ENCODE data around the gene SLC17A3.

Gene SLC17A3

DNA sequence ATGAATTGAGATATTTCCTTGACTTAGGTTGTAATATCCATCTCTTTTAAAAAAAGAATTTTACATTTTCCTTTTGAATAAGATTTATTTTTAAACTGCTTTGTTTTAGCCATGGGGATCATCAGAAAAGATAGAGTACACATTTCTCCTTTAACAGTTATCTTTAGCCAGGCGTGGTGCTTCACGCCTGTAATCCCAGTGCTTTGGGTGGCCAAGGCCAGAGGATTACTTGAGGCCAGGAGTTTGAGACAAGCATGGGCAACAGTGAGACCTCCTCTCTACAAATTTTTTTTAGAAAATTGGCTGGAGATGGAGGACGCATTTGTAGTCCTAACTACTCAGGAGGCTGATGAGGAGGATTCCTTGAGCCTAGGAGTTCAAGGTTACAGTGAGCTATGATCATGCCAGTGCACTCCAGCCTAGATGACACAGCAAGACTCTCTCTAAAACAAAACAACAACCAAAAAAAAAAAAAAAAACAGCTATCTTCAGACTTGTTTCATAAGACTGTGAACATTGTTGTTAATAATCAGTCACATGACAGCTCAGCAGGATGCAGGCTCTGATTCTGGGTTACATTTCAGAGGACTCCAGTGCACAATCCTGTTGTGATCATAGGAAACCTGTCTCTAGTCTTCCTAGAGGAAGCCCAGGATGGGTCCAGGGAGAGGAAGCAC, 2.0 kb upstream of the SLC17A3 start:
- Histone ChIP-seq H3K9me3 (replicated peaks in 1 of 2; ENCODE audit: control insufficient read depth in 2 of 2, insufficient read depth in 1 of 2, low read depth in 1 of 2, low read length in 2 of 2) (no peaks in the 10 kb centered on the region), H2AK5ac (ENCODE audit: low read depth, low read length) (no peak overlapping the region), H3K4ac (ENCODE audit: low read length) (no peak overlapping the region), H3K18ac (ENCODE audit: low read length) (no peak overlapping the region), H2BK5ac (ENCODE audit: low read length) (no peak overlapping the region), H4K91ac (ENCODE audit: low read depth, low read length, poor library complexity) (no peak overlapping the region), H2BK15ac (ENCODE audit: low read length) (no peak overlapping the region), H3K4me3 (ENCODE audit: low read length in 2 of 2) (no peak overlapping the region), H2BK12ac (ENCODE audit: low read length) (no peak overlapping the region), H3K14ac (ENCODE audit: low read length) (no peak overlapping the region), H2BK120ac (ENCODE audit: low read depth, low read length) (no peak overlapping the region), H2AFZ (ENCODE audit: low read length) (no peak overlapping the region), H3K27ac (replicated peaks; ENCODE audit: low read length) (no peak overlapping the region), H3K36me3 (replicated peaks in 1 of 2; ENCODE audit: control insufficient read depth in 2 of 2, insufficient read depth in 2 of 2, low read length in 2 of 2) (no peaks in the 10 kb centered on the region), H3K27me3 (ENCODE audit: control insufficient read depth in 3 of 3, insufficient read depth in 3 of 3, low read depth in 1 of 3, low read length in 3 of 3) (no peaks in the 10 kb centered on the region), H3K79me1 (ENCODE audit: low read depth, low read length) (no peaks in the 10 kb centered on the region), H3K4me2 (ENCODE audit: insufficient read depth, low read length, poor library complexity, severe bottlenecking) (no peak overlapping the region), H3K23ac (ENCODE audit: low read depth, low read length, poor library complexity) (no peak overlapping the region), H3K9ac (ENCODE audit: low read depth, low read length, poor library complexity) (no peak overlapping the region), H4K8ac (ENCODE audit: low read depth, low read length) (no peak overlapping the region), H3K4me1 (ENCODE audit: control insufficient read depth in 2 of 2, insufficient read depth in 1 of 2, low read depth in 1 of 2, low read length in 2 of 2) (no peaks in the 10 kb centered on the region)
- DNase-seq (ENCODE audit: low spot score) = no peak
- no CpG with 5 or more reads among the region's 3 CpGs for WGBS, 2 donors (ENCODE audit: extremely low coverage in 2 of 2, insufficient read length in 2 of 2, insufficient replicate concordance in 1 of 2)

DNA sequence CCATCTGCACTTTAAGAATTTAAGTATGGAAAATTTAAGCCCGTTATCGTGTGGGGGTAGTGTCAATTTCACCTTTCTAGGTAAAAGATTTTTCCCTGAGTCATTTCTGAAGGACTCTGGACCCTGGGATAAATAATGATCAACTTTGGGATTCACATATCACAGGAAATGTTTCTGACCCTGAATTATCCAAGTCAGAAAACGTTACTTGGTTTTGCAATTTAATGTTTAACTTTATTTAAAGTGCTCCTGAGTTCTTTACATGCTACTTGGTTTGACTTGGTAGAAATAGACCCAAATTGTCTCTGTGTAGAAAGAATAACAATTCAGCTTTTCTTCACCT, 1.5 kb upstream of the SLC17A3 start:
- Histone ChIP-seq H3K23ac (ENCODE audit: low read depth, low read length, poor library complexity) (no peak overlapping the region), H3K27me3 (ENCODE audit: control insufficient read depth in 3 of 3, insufficient read depth in 3 of 3, low read depth in 1 of 3, low read length in 3 of 3) (no peaks in the 10 kb centered on the region)
- WGBS, 2 donors (ENCODE audit: extremely low coverage in 2 of 2, insufficient read length in 2 of 2, insufficient replicate concordance in 1 of 2) = no CpG with 5 or more reads among the region's 3 CpGs

DNA sequence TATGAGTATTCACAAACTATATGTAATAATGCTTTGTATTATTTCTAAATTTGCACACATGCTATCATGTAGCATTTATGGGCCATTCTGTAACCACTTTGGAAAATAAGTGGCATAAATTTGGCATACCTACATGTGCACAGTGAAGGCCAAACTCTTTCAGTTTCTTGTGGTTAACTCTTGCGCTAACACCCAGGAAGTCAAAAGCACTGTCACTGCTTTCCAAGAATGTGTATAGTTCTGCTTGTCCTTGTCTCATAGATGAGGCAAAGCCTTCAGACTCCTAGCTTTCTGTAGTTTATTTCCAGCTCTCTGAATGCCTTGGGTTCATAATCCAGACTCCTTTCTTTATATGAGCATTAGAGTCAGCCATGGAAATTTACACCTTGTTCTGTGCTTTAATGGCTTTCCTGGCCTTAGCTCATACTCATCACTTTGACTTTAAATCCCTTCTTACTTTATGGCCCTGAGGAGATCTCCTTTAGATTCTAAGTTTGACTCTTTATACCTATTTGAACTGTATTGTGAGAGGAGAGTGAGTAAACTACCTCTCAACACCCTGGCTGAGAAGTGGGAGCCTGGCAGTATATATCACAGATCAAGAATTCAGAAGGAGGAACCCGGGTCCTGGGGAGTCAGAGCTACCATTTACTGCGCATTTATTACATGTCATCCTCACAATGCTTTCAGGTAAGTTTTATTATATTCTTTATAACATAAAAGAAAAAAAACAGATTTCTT, 949 bp upstream of the SLC17A3 start:
- Histone ChIP-seq H2BK15ac (ENCODE audit: low read length) (no peak overlapping the region), H3K14ac (ENCODE audit: low read length) (no peak overlapping the region), H3K27ac (replicated peaks; ENCODE audit: low read length) (no peak overlapping the region), H4K8ac (ENCODE audit: low read depth, low read length) (no peak overlapping the region), H2BK12ac (ENCODE audit: low read length) (no peak overlapping the region), H3K23ac (ENCODE audit: low read depth, low read length, poor library complexity) (no peak overlapping the region), H2BK120ac (ENCODE audit: low read depth, low read length) (no peak overlapping the region), H4K91ac (ENCODE audit: low read depth, low read length, poor library complexity) (no peak overlapping the region), H3K79me1 (ENCODE audit: low read depth, low read length) (no peaks in the 10 kb centered on the region), H2AK5ac (ENCODE audit: low read depth, low read length) (no peak overlapping the region), H3K4me3 (ENCODE audit: low read length in 2 of 2) (no peak overlapping the region), H2BK5ac (ENCODE audit: low read length) (no peak overlapping the region), H3K9ac (ENCODE audit: low read depth, low read length, poor library complexity) (no peak overlapping the region), H3K18ac (ENCODE audit: low read length) (no peak overlapping the region), H2AFZ (ENCODE audit: low read length) (no peak overlapping the region), H3K36me3 (replicated peaks in 1 of 2; ENCODE audit: control insufficient read depth in 2 of 2, insufficient read depth in 2 of 2, low read length in 2 of 2) (no peaks in the 10 kb centered on the region), H3K4me2 (ENCODE audit: insufficient read depth, low read length, poor library complexity, severe bottlenecking) (no peak overlapping the region), H3K4me1 (ENCODE audit: control insufficient read depth in 2 of 2, insufficient read depth in 1 of 2, low read depth in 1 of 2, low read length in 2 of 2) (no peaks in the 10 kb centered on the region), H3K4ac (ENCODE audit: low read length) (no peak overlapping the region), H3K9me3 (replicated peaks in 1 of 2; ENCODE audit: control insufficient read depth in 2 of 2, insufficient read depth in 1 of 2, low read depth in 1 of 2, low read length in 2 of 2) (no peaks in the 10 kb centered on the region), H3K27me3 (ENCODE audit: control insufficient read depth in 3 of 3, insufficient read depth in 3 of 3, low read depth in 1 of 3, low read length in 3 of 3) (no peaks in the 10 kb centered on the region)
- DNase-seq (ENCODE audit: low spot score) = no peak
- WGBS, 2 donors (ENCODE audit: extremely low coverage in 2 of 2, insufficient read length in 2 of 2, insufficient replicate concordance in 1 of 2) = no CpG with 5 or more reads among the region's 3 CpGs

More for the DNA sequence above, 1.5 kb upstream of the SLC17A3 start:
- Histone ChIP-seq H4K91ac (ENCODE audit: low read depth, low read length, poor library complexity) (no peak overlapping the region), H3K9me3 (replicated peaks in 1 of 2; ENCODE audit: control insufficient read depth in 2 of 2, insufficient read depth in 1 of 2, low read depth in 1 of 2, low read length in 2 of 2) (no peaks in the 10 kb centered on the region), H4K8ac (ENCODE audit: low read depth, low read length) (no peak overlapping the region), H3K79me1 (ENCODE audit: low read depth, low read length) (no peaks in the 10 kb centered on the region), H2BK12ac (ENCODE audit: low read length) (no peak overlapping the region), H2BK120ac (ENCODE audit: low read depth, low read length) (no peak overlapping the region), H3K18ac (ENCODE audit: low read length) (no peak overlapping the region), H3K4me3 (ENCODE audit: low read length in 2 of 2) (no peak overlapping the region), H3K4me1 (ENCODE audit: control insufficient read depth in 2 of 2, insufficient read depth in 1 of 2, low read depth in 1 of 2, low read length in 2 of 2) (no peaks in the 10 kb centered on the region), H2BK15ac (ENCODE audit: low read length) (no peak overlapping the region), H2AK5ac (ENCODE audit: low read depth, low read length) (no peak overlapping the region), H3K4me2 (ENCODE audit: insufficient read depth, low read length, poor library complexity, severe bottlenecking) (no peak overlapping the region), H3K27ac (replicated peaks; ENCODE audit: low read length) (no peak overlapping the region), H3K36me3 (replicated peaks in 1 of 2; ENCODE audit: control insufficient read depth in 2 of 2, insufficient read depth in 2 of 2, low read length in 2 of 2) (no peaks in the 10 kb centered on the region), H3K14ac (ENCODE audit: low read length) (no peak overlapping the region), H3K4ac (ENCODE audit: low read length) (no peak overlapping the region), H3K9ac (ENCODE audit: low read depth, low read length, poor library complexity) (no peak overlapping the region), H2AFZ (ENCODE audit: low read length) (no peak overlapping the region), H2BK5ac (ENCODE audit: low read length) (no peak overlapping the region)
- DNase-seq (ENCODE audit: low spot score) = no peak

DNA sequence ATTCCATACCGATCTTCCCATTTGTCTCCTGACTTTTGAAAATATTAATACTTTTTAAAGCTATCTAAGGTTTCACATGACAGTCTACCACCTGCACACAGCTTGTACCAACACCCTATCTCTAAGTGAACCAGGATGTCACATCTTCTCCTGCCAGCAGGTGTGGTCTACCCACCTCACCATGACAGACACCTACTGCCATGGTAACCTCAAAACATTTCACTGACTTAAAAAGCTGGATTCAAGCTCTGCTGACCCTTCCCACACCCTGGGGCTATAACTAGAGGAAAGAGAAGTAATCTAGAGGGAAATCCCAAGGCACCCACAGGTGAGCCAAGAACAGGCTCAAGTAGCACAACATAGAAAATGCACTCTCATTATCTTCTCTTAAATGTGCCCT, 1.2 kb downstream of the SLC17A3 start:
- Histone ChIP-seq H3K79me1 (ENCODE audit: low read depth, low read length) (no peaks in the 10 kb centered on the region), H3K9ac (ENCODE audit: low read depth, low read length, poor library complexity) (no peak overlapping the region), H2BK120ac (ENCODE audit: low read depth, low read length) (no peak overlapping the region), H3K23ac (ENCODE audit: low read depth, low read length, poor library complexity) (no peak overlapping the region), H3K4ac (ENCODE audit: low read length) (no peak overlapping the region), H3K9me3 (replicated peaks in 1 of 2; ENCODE audit: control insufficient read depth in 2 of 2, insufficient read depth in 1 of 2, low read depth in 1 of 2, low read length in 2 of 2) (no peaks in the 10 kb centered on the region), H3K18ac (ENCODE audit: low read length) (no peak overlapping the region), H3K4me1 (ENCODE audit: control insufficient read depth in 2 of 2, insufficient read depth in 1 of 2, low read depth in 1 of 2, low read length in 2 of 2) (no peaks in the 10 kb centered on the region), H3K4me2 (ENCODE audit: insufficient read depth, low read length, poor library complexity, severe bottlenecking) (no peak overlapping the region), H3K14ac (ENCODE audit: low read length) (no peak overlapping the region), H3K27me3 (ENCODE audit: control insufficient read depth in 3 of 3, insufficient read depth in 3 of 3, low read depth in 1 of 3, low read length in 3 of 3) (no peaks in the 10 kb centered on the region), H3K27ac (replicated peaks; ENCODE audit: low read length) (no peak overlapping the region), H2AK5ac (ENCODE audit: low read depth, low read length) (no peak overlapping the region), H4K8ac (ENCODE audit: low read depth, low read length) (no peak overlapping the region), H4K91ac (ENCODE audit: low read depth, low read length, poor library complexity) (no peak overlapping the region), H2BK5ac (ENCODE audit: low read length) (no peak overlapping the region), H2BK12ac (ENCODE audit: low read length) (no peak overlapping the region), H2BK15ac (ENCODE audit: low read length) (no peak overlapping the region), H3K36me3 (replicated peaks in 1 of 2; ENCODE audit: control insufficient read depth in 2 of 2, insufficient read depth in 2 of 2, low read length in 2 of 2) (no peaks in the 10 kb centered on the region), H2AFZ (ENCODE audit: low read length) (no peak overlapping the region), H3K4me3 (ENCODE audit: low read length in 2 of 2) (no peak overlapping the region)
- DNase-seq (ENCODE audit: low spot score) = no peak
- no CpG with 5 or more reads among the region's 1 CpG for WGBS, 2 donors (ENCODE audit: extremely low coverage in 2 of 2, insufficient read length in 2 of 2, insufficient replicate concordance in 1 of 2)

Measured in neuronal stem cell (in vitro differentiated cells).